Measurements from ENCODE around the gene ATXN7L1.

ATXN7L1 gene

DNA sequence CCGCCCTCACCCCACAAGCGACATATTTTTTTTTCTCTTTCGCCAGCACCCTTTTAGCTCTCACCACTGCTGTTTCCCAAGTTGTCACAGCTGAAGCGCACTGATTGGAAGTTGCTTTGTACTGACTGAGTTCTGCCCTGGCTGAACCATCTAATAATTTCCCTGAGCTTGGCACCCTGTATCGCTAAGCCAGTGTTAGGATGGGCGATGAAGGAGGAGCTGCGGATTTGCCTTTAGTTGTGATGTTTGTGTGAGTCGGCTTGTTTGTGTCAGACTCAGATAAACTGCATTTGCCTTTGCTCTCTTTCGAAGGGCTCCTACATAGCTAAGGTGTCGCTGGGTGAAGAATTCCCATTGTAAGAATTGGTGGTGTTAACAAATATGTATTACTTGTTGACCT, 1.3 kb upstream of the ATXN7L1 start:
- ChIA-PET POLR2A (no interaction called here), CTCF (no interaction called here)
- DNase-seq (ENCODE audit: extremely low spot score): no peak
- TF ChIP-seq TARDBP (IDR thresholded peaks at IDR 0.05) (no peak), ZNF384 (IDR thresholded peaks at IDR 0.05) (no peak), FOXM1 (IDR thresholded peaks at IDR 0.05; ENCODE audit: borderline replicate concordance) (no peak), CTBP1 (IDR thresholded peaks at IDR 0.05; ENCODE audit: borderline replicate concordance) (no peak), ELF4 (IDR thresholded peaks at IDR 0.05) (no peak), SUZ12 (IDR thresholded peaks at IDR 0.05) (no peak), L3MBTL2 (conservative IDR thresholded peaks at IDR 0.05) (no peak), BHLHE40 (IDR thresholded peaks at IDR 0.05; ENCODE audit: borderline replicate concordance) (no peak), LEF1 (IDR thresholded peaks at IDR 0.05; ENCODE audit: borderline replicate concordance) (no peak), ARNT (IDR thresholded peaks at IDR 0.05) (no peak), NFRKB (IDR thresholded peaks at IDR 0.05) (no peak), FOXK2 (IDR thresholded peaks at IDR 0.05) (no peak), SP1 (IDR thresholded peaks at IDR 0.05) (no peak), HDGF (IDR thresholded peaks at IDR 0.05; ENCODE audit: borderline replicate concordance) (no peak), FOXA1 (IDR thresholded peaks at IDR 0.05) (no peak)
- TF ChIP-seq, protein P1, sequence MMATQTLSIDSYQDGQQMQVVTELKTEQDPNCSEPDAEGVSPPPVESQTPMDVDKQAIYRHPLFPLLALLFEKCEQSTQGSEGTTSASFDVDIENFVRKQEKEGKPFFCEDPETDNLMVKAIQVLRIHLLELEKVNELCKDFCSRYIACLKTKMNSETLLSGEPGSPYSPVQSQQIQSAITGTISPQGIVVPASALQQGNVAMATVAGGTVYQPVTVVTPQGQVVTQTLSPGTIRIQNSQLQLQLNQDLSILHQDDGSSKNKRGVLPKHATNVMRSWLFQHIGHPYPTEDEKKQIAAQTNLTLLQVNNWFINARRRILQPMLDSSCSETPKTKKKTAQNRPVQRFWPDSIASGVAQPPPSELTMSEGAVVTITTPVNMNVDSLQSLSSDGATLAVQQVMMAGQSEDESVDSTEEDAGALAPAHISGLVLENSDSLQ (IDR thresholded peaks at IDR 0.05): no peak

DNA sequence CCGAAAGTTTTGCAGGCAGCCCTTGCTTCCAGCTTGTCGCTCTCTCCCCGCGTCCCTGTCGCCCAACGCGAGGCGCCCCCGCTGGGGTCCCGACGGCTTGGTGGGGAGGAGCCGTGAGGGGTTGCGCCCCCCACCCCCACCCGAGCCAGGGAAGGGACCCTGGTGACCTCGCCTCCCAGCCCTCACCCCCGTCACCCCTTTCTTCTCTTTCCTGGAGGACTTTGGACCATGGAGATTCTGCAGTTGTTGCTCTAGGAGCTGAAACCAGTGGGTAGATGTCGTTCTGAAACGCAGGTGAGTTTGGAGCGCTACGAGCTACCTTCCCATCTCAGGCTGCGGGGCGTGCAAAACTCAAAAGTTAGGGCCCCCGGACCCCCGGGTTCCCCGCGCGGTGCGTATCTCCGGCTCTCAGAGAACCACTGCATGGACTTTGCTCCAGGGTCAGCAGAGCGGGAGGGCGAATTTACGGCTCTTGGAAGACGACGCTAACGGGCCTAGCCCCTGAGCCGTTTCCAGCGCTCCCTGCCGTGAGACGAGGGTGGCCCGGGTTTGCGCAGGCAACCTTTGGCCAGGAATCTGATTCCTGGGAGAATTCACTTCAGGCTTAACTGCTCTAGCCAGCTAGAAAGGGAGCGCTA, 684 bp upstream of the ATXN7L1 start:
- TF ChIP-seq SUZ12 (IDR thresholded peaks at IDR 0.05): no peak
- peak; percentile 70 for TF ChIP-seq L3MBTL2 (conservative IDR thresholded peaks at IDR 0.05)
- ChIA-PET CTCF (interaction anchor here (0.6 to 0.7 kb wide), 2 partner anchors 10 to 13 kb away, joined by 4 to 6 read pairs; no protein-coding TSS in a partner anchor), POLR2A (no interaction called here)
- DNase-seq (ENCODE audit: extremely low spot score): peak; percentile 56

DNA sequence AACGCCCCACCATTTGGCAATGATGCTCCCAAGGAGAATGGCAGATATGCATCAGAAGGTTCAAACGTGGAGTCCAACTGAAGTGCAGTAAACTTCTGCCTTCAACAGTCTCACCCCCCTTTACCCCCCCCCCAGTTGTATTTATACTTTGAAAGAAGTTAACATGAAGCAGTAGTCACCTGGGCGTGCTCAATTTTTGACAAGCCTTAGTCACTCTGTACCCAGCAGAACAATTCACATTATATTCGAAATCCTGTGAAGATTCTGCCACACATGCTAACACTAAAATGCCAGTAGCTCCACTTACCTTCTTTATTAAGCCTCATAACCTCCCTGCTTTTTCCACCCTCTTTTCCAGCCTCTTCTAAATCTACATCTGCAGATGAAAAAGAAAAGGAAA, 894 bp downstream of the ATXN7L1 start:
- DNase-seq (ENCODE audit: extremely low spot score): no peak
- ChIA-PET CTCF (interaction anchor here (0.6 kb wide), 1 partner anchor 9 kb away, joined by 4 read pairs; no protein-coding TSS in a partner anchor), POLR2A (no interaction called here)
- TF ChIP-seq ZNF384 (IDR thresholded peaks at IDR 0.05) (no peak), SUZ12 (IDR thresholded peaks at IDR 0.05) (no peak), ARNT (IDR thresholded peaks at IDR 0.05) (no peak), ELF4 (IDR thresholded peaks at IDR 0.05) (no peak), L3MBTL2 (conservative IDR thresholded peaks at IDR 0.05) (no peak), NFRKB (IDR thresholded peaks at IDR 0.05) (no peak), FOXK2 (IDR thresholded peaks at IDR 0.05) (no peak), HDGF (IDR thresholded peaks at IDR 0.05; ENCODE audit: borderline replicate concordance) (no peak), FOXA1 (IDR thresholded peaks at IDR 0.05) (no peak), CTBP1 (IDR thresholded peaks at IDR 0.05; ENCODE audit: borderline replicate concordance) (no peak), FOXM1 (IDR thresholded peaks at IDR 0.05; ENCODE audit: borderline replicate concordance) (no peak), BHLHE40 (IDR thresholded peaks at IDR 0.05; ENCODE audit: borderline replicate concordance) (no peak), SP1 (IDR thresholded peaks at IDR 0.05) (no peak), TARDBP (IDR thresholded peaks at IDR 0.05) (no peak), LEF1 (IDR thresholded peaks at IDR 0.05; ENCODE audit: borderline replicate concordance) (no peak)
- TF ChIP-seq, protein P1 (IDR thresholded peaks at IDR 0.05): no peak

DNA sequence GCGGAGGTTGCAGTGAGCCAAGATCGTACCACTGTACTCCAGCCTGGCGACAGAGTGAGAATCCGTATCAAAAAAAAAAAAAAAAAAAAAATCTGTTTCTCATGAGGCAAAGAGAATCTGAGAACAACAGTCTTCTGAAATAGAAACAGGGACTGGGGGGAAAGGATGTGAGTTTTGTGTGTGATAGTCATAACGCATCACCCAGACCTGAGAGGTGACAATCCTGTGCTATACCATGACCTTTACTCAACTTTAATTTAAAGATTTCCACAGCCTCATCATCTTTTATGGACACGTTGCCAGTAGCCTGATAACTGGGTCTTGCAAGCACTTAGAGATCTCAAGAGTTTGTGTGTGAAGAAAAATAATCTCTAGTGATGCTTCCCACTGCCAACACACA, 2.3 kb downstream of the ATXN7L1 start:
- ChIA-PET POLR2A (no interaction called here), CTCF (no interaction called here)
- DNase-seq (ENCODE audit: extremely low spot score): no peak

DNA sequence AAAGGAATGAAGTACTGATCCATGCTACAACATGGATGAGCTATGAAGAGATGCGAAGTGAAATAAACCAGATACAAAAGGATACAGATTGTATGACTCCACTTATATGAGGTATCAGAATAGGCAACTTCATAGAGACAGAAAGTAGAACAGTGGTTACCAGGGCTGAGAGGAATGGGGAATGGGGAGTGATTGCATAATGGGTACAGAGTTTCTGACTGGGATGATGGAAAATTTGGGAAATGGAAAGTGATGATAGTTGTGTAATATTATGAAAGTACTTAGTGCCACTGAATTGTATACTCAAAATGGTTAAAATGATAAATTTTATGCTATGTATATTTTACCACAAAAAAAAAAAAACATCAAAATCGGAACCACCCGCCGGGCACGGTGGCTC, 3.9 kb downstream of the ATXN7L1 start:
- TF ChIP-seq ARNT (IDR thresholded peaks at IDR 0.05) (no peak), FOXM1 (IDR thresholded peaks at IDR 0.05; ENCODE audit: borderline replicate concordance) (no peak), LEF1 (IDR thresholded peaks at IDR 0.05; ENCODE audit: borderline replicate concordance) (no peak), SP1 (IDR thresholded peaks at IDR 0.05) (no peak), FOXK2 (IDR thresholded peaks at IDR 0.05) (no peak), NFRKB (IDR thresholded peaks at IDR 0.05) (no peak), ELF4 (IDR thresholded peaks at IDR 0.05) (no peak)
- CTCF ChIA-PET: interaction anchor here (0.6 kb wide), 1 partner anchor 814 kb away, joined by 4 read pairs; no protein-coding TSS in a partner anchor
- POLR2A ChIA-PET: interaction anchor here (0.6 kb wide), 1 partner anchor 340 kb away, joined by 3 read pairs; the partner anchor contains the start of gene RINT1
- DNase-seq (ENCODE audit: extremely low spot score): no peak

More for the DNA sequence above, 2.3 kb downstream of the ATXN7L1 start:
- TF ChIP-seq ARNT (IDR thresholded peaks at IDR 0.05) (no peak), SUZ12 (IDR thresholded peaks at IDR 0.05) (no peak), ZNF384 (IDR thresholded peaks at IDR 0.05) (no peak), ELF4 (IDR thresholded peaks at IDR 0.05) (no peak), NFRKB (IDR thresholded peaks at IDR 0.05) (no peak), BHLHE40 (IDR thresholded peaks at IDR 0.05; ENCODE audit: borderline replicate concordance) (no peak), FOXA1 (IDR thresholded peaks at IDR 0.05) (no peak), TARDBP (IDR thresholded peaks at IDR 0.05) (no peak), FOXM1 (IDR thresholded peaks at IDR 0.05; ENCODE audit: borderline replicate concordance) (no peak), L3MBTL2 (conservative IDR thresholded peaks at IDR 0.05) (no peak), CTBP1 (IDR thresholded peaks at IDR 0.05; ENCODE audit: borderline replicate concordance) (no peak), FOXK2 (IDR thresholded peaks at IDR 0.05) (no peak), HDGF (IDR thresholded peaks at IDR 0.05; ENCODE audit: borderline replicate concordance) (no peak), SP1 (IDR thresholded peaks at IDR 0.05) (no peak), LEF1 (IDR thresholded peaks at IDR 0.05; ENCODE audit: borderline replicate concordance) (no peak)
- TF ChIP-seq, protein P1 (IDR thresholded peaks at IDR 0.05): no peak

DNA sequence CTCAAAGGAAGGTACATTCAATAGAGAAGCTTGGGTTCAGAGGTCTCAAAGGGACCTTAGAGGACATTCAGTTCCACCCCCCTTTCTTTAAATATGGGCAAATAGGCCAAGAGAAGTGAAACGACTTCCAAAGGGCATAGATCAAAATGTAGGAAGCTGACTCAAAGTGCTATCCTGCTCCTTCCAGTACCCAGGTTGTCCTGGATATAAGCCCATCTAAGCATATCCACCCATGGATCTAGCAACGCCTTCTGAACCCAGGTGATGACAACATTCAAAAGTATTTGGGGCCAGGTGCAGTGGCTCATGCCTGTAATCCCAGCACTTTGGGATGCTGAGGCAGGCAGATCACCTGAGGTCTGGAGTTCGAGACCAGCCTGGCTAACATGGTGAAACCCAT, 5.3 kb downstream of the ATXN7L1 start:
- POLR2A ChIA-PET: interaction anchor here (0.6 kb wide), 1 partner anchor 36 kb away, joined by 3 read pairs; no protein-coding TSS in a partner anchor
- DNase-seq (ENCODE audit: extremely low spot score): no peak
- TF ChIP-seq TARDBP (IDR thresholded peaks at IDR 0.05): no peak
- no peak for TF ChIP-seq SP1 (IDR thresholded peaks at IDR 0.05)
- TF ChIP-seq CTBP1 (IDR thresholded peaks at IDR 0.05; ENCODE audit: borderline replicate concordance): no peak
- TF ChIP-seq, protein P1 (IDR thresholded peaks at IDR 0.05): no peak
- TF ChIP-seq FOXK2 (IDR thresholded peaks at IDR 0.05): no peak
- TF ChIP-seq NFRKB (IDR thresholded peaks at IDR 0.05): no peak
- TF ChIP-seq BHLHE40 (IDR thresholded peaks at IDR 0.05; ENCODE audit: borderline replicate concordance): no peak
- no peak for TF ChIP-seq FOXA1 (IDR thresholded peaks at IDR 0.05)
- no peak for TF ChIP-seq ZNF384 (IDR thresholded peaks at IDR 0.05)
- no peak for TF ChIP-seq ELF4 (IDR thresholded peaks at IDR 0.05)
- TF ChIP-seq L3MBTL2 (conservative IDR thresholded peaks at IDR 0.05): no peak
- no peak for TF ChIP-seq LEF1 (IDR thresholded peaks at IDR 0.05; ENCODE audit: borderline replicate concordance)
- CTCF ChIA-PET: interaction anchor here (1.0 kb wide), 1 partner anchor 128 kb away, joined by 4 read pairs; no protein-coding TSS in a partner anchor

Data from HEK293T (cell line).